Measurements from ENCODE around the gene PLCXD3.

DNA sequence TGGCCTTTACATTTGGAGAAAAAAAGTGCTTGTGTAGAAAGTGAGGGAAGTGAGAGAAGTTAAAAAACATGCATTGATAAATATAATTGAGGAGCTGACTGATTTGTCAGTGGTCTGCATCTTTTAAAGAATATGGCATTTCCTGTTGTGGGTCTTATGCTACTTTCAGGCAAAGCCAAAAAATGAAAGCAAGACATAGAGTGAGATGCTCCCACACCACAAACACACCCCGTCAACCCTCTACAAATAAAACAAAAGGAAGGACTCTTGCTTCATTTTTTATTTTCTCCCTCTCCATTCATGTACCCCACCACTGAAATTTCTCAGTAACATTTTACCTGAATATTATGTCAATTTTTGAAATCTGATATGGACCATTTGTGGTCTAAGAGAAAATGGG, 22.1 kb upstream of the PLCXD3 start:
- TF ChIP-seq POLR2A (IDR thresholded peaks at IDR 0.05; ENCODE audit: low read depth, low read length) (no peak), POLR2AphosphoS5 (IDR thresholded peaks at IDR 0.05; ENCODE audit: low read depth, low read length) (no peak)

Data from GM12892 (cell line).